T1000 (cell line): Measurements from ENCODE around the gene PKP4.

ENCODE experiments used
- DNase-seq: peaks from one replicate; lab custom pipeline; 2025; ENCODE audit warnings: mixed read lengths; lab: John Stamatoyannopoulos, UW

PKP4 gene

DNA sequence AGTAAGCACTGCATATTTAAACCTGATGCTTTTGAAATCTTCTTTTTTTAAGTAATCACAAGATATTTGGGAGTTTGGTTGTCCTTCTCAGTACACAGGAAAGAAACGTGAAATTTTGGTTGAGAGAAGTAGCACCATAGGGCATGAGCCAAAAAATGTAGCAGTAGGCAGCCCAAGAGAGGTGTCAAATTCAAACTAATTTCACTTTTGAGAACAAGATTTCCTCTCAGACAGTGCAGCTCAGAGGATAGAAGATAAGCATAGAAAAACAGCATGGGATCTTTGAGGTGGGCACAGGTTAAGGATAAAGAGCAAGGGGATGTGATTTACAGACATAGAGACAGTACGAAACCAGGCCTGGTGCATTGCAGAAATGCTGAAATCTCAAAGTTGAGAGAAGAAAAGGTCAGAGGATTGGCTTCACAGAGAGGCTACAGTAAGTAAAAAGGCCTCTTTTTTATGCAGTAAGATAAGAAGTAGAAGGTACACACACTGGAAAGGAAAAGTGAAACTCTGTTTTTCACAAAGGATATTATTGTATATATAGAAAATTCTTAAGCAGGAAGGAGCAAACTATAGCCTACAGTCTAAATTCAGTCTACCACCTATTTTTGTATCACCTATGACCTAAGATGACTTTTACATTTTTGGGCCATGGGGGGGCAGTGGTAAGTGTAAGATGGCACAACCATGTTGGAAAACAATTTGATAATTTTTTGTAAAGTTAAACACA lies 89.8 kb downstream of the PKP4 start:
- DNase-seq, result no peak

DNA sequence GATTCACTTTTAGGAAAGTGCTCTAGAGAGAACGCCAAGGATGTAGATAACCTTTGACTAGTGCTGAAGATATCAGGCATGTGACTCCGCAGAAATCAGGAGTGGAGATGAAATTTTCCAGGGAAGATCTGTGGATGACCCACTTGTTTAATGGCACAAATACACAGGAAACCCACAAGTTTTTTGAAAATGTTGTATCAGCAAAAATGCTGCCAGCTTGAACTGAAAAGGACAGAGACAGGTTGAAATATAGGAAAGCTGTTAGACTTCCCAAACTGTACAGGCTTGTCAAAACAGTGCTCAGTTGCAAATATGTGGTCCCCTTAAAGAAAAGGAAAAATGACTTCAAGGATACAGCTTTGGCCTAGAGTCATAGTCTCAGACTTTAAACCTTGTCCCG lies 96.5 kb downstream of the PKP4 start:
- no peak for DNase-seq

DNA sequence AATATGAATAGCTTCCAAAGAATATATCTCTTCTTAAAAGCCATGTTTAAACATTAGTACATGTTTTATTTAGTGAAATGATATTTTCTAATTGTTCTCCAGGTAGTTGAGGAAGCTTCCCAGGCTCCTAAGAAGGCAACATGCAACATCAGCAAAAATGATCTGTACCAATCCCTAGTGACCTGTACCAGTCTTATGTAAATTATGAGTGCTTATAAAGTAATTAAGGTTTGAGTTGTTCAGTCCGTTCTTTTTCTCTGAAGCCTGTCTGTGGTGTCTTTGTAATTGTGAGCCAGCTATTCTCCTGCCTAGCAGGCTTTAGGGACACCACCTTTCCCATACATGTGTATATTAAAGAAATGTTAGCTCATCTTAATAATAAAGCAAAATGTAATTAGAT lies 98.2 kb downstream of the PKP4 start:
- DNase-seq, result no peak

DNA sequence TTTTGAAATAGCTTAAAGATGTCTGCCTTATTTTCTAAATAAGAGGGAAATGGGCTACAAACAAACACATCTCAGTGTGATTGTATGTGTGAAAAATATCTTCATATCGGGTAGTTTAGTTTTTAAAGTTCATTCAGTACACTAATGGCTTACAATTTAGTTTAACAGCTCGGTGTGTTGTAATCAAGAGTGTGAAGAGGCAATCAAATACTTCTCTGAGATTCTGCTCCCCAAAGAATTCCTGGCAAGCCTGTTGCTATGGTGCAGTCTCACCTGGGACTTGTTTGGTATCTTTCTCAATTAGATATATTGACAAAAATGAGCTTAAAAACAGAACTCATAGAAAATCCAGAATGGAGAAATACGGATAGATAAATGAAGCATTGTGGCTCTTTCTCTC lies 99.4 kb downstream of the PKP4 start:
- DNase-seq, result no peak

DNA sequence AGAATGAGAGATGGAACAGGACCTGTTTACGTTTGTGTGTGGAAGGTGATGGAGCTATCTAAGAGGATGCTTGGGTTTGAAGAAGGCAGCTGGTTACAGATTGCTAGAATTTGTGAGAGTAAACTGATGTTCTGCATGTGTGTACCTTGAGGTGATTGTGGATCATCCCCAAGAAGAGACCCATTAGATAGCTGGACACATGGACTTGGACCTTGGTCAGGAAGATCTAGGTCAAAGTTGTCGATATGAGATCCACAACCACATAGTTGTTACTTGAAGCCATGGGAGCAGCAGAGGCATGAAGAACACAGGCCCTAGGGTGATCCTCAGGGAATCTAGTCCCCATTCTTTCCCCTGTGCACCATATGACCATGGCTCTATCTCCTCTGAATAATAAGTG lies 101.0 kb downstream of the PKP4 start:
- no peak for DNase-seq

DNA sequence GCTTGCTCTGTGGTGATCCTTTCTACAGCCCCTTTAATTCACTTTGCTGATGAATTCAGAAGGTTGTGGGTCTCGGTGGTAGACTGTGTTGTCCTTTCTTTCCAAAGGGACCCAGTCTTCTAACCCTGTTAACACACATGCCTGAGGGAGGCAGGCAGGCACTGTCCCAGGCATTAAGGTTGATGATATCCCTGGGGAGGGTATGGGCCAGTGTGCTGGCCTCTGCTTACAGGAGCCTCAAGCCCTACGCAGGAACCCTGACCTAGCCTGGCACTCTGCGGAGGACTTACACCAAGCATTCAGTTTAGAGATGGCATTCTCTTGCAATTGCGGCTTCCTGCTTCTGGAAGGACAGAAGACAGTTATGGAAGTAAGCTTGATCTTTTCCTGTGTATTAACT lies 102.5 kb downstream of the PKP4 start:
- DNase-seq, result no peak

DNA sequence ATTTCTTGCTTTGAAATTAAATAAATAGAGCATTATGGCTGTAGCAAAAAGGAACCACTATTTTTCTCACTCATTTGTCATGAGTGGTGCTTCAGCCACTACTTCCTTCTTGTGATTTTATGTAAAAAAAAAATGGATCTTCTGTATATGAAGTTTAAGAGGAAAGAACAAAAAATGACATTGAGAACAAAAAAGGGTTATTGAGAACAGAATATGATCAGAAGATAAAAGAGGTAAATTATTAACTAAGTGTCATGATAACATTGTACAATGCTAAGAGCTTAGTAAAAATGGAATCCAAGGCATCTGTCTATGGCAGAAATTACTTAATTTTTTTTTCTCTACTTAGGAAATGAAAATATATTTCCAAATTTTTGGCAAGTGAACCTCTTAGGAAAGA lies 103.5 kb downstream of the PKP4 start:
- DNase-seq, result no peak

DNA sequence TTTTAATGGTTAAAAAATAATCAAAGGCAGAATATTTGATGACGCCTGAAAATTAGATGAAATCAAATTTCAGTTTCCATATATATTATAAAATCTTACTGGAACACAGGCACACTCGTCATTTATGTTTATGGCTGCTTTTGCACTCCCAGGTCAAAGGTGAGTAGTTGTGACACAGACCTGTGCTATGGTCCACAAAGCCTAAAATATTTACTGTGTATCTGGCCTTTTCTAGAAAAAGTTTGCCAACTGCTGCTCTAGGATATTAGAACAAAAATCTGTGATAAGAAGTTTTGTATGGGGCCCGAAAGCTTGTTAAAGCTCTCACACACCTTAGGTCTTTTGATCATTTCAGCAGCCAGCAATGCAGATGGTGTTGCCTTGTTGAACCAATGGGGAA lies 104.3 kb downstream of the PKP4 start:
- DNase-seq, result no peak

DNA sequence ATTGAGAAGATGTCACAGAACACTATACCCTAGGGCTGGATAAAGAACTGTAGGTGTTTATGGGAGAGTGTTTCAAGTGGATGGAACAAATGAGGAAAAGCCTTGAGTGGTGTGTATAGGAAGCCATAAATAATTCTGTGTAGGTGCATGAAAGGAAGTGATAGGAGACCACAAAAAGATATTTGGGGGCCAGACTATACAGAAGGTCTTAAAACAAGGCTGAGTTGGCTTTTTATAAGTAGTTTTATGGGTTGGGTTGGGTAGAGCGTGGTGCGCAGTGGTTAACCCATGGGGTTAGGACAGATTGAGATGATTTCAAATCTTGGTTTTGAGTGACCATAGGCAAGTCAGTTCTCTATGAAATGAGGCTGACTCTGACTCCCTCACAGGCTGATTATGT lies 110.5 kb downstream of the PKP4 start:
- DNase-seq, result no peak

DNA sequence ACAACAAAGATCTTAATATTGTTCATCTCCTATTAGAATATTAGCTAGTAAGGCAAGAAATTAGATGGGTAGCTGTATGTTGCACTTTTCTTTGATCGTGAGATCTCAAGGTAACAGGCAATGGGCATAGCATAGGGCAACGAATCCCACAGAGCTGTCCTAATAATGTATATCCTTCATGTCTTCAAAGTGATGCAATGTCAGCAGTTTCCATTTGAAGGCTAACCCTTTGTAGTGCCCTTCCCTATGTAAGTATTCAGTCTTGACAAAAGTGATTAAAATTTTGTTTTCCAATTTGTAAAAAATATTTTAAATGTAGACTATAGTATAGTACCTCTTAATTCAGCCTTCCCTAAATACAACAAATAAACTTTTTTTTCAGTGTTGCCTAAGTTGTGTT lies 112.5 kb downstream of the PKP4 start:
- DNase-seq, result no peak

DNA sequence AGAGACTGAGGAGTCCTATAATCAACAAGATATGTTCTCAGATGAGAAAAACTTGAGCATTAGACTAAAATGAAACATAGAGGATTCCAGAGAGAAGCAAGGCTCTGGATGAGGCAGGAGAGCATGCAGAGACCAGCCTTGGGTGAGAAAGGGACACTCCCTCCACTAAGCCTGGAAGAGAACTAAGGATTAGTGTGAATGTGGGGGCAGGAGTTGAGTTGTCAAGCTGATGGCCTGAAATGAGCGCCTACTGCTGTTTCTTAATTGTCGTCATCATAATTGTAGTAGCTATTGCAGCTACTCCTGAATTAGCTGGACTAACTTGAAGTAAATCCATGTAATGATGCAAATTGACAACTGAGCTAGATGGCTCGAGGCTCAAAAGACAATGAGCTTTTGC lies 114.1 kb downstream of the PKP4 start:
- no peak for DNase-seq

DNA sequence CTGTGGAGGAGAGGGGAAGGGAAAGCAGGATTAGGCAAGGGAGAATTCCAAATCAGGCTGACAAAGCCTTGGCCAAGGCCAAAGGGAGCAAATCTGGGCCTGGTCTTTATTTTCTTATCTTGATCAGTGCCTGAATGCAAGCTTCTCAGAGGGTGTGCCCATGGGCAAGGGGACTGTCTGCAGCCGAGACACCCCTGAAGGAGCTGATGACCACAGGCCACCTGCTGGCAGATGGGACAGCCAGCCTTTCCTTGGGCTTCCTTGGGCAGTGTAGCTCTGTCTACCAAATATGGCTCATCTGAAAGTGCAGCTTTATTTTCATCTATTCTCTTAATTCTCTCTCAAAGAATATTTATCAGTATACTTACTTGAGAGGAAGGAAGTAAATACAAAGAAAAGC lies 117.0 kb downstream of the PKP4 start:
- no peak for DNase-seq

DNA sequence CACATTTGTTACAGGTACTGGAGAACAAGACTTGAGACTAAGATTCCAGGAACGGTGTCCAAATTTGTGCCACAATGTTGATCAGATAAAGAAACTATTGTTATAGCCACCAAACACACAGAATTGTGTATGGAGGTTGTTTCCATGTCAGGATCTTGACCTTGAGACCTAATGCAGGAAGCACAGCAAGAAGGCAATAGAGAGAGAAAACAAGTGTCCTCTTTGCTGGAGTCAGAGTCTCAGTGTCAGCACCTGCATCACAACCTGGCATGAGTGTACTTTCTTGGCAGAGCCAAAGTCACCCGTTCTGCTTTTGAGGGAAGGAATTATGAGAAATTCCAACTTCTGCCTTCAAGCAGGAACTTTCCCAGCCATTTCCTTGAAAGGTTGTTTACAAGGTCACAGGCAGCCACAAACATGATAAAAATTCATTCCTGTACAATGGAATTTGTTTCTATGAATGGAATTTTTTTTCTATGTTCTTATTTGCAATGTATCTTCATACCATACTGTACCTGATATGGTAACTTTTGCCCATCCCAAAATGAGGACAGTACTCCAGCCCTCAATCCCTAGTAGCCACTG lies 118.4 kb downstream of the PKP4 start:
- DNase-seq, result no peak

DNA sequence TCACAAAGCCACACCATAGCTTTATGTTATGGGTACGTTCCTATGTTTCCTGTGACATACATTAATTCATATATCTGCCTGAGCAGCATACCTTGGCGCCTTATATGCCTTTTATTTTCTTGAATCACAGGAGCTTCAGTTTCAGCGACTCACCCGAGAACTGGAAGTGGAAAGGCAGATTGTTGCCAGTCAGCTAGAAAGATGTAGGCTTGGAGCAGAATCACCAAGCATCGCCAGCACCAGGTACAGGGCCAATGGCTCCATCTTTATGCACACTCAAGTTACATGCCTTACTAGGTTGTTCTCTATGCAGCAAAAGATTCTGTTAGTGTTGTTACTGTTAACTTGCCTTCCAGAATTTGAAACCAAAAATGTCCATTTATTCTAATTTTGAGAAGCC lies 120.4 kb downstream of the PKP4 start:
- no peak for DNase-seq

DNA sequence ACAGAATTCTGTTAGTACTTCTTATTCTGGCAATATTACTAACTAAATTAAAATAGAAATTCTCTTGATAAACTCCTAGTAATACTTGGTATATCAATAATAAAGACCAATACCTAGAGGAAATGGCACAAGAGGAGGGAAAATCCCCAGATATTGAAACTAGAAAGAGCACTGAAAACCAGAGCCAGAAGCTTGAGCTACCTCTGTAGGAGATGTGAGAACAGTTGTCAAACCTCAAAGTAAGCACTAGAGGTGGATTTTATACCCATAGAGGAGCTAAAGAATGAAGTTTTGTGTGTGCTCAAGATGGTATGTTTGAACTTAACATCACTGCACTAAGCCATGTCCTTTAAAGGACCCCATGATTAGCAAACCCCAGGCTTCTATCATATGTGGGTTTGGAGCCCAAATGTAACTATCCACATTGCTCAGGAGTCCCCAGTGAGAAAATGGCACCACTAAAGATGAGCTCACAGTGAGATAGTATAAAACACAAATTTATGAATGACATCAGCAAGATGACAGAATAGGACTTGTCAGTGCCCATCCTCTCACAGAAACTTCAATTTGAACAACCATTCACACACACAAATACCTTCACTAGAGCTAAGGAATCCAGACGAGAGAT lies 122.1 kb downstream of the PKP4 start:
- DNase-seq, result no peak

DNA sequence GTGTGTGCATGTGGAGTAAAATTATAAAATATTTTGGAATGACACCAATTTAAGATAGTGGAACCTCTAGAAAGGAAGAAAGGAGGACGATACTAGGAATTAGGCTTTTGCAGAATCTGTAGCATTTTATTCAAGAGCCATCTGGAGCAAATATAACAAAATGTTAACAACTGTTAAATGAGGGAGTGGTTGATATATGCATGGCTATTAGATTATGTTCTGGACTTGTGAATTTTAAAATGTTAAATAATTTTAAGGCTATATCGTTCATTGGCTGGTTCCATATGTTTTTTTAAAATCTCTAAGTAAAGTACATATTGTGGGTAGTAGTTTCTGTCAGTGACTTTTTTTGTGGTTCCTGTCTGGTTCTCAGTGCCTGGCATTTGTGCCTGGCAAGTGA lies 123.2 kb downstream of the PKP4 start:
- no peak for DNase-seq

DNA sequence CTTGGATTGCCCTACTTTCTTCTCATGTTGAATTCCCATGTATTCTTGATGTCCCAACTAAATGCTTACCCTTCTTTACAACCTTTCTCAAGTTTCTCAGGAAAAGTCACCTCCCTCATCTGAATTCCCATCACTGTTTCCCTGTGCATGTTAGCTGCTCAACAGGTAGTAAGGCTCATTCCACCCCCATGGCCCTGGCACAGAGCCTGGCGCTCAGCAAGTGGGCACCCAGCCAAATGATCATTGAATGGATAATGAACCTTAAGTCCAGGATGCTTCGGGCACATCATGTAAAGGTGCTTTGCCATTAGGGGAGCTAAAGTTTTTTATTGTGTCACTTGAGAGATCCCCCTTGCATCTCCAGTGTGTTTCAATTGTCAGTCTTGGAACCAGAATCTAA lies 124.0 kb downstream of the PKP4 start:
- DNase-seq, result no peak

DNA sequence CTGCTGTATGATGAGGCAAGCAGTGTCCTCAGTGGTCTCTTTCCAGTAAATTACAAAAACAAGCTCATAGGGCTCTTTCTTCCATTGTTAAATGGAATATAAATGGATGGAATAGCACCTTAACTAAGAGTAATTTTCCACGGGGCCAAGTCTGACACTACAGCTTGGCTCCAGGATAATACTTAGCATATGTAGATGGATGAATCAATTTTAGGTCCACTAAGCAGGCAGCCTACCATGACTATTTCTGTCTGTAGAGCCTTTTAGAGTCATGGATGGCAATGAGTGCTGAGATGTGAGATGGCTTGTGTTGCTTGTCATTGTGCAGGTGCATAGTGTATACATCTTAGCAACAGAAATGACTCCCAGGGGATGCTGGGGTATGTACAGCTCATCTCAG lies 125.9 kb downstream of the PKP4 start:
- no peak for DNase-seq

DNA sequence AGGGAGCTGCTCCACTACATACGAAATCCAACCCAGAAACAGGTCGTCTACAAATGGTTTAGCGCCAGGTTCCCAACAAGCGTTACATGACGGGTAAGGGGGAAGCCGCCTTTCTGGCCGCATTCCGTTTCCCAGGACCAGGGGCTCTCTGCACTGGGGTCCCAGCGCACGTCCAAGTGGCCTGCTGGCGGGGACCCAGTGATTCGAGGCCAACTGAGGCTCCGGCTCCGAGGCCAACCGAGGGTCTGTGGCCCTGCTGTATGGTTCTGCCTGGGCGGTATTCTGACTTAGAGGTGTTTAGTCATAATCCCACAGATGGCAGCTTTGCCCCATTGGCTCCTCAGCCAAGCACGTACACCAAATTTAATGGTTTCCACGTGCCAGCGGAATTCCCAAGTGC lies 127.2 kb downstream of the PKP4 start:
- DNase-seq, result no peak

DNA sequence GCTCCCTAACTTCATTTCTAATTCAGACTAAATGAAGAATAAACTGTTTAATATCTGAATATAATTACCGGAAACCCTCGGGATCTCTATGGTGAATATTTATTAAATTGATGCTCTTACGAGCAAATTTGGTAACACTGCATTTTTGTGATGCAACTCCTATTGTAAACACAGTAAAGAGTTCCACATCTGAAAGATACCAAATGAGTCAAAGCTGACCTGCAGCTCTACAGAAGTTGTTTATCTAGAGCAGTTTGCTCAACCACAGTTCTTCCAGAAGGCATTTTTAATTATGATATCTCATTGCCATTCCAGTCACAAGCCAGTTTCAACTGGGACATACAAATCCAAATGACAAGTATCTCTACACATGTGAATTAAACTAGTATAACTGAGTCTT lies 129.7 kb downstream of the PKP4 start:
- no peak for DNase-seq

DNA sequence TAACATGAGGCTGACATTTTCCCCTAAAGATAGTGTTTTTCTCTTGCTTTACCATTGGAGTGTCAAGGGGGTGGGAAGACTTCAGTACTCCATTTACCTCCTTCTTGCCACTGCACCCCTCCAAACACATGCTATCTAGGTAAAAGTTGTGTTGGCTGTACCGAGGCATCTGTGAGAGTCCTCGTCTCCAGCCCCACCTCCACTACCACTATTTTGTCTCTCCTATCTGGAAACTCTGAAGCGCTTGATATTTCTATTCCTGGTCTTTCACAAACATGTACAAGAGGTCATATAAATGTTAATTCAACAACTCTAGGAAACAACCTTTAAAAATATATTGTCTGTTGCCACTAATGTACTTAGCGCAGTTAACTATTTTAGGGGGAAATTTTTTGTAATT lies 132.6 kb downstream of the PKP4 start:
- DNase-seq, result no peak

DNA sequence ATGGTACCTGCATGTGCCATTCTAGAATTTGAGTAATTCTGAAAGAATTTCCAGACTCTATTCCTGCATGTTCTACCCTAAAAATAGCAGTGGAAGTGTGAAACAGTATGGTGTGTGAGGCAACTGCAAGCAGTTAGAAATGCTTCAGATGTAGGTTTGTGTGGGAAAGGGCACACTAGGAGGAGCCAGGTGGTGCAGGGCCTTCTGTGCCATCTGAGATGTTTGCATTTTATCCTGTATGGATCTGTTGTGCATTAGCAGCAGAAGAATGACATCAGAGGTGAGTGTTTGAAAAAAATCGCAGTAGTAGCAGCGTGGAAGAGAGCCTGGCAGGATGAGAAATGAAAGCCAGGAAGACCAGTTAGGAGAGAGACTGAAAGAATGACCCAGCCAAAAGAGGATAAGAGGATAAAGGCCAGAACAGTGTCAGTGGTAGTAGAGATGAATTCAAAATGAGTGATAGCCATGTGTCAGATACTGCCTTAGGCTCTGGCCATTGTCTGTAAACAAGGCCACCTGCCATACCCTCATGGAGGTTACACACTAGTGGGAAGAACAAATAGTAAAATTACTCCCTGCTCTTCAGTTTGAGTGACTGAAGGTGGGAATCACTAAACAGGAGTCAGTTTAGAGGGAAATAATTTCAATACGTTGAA lies 142.2 kb downstream of the PKP4 start:
- no peak for DNase-seq

DNA sequence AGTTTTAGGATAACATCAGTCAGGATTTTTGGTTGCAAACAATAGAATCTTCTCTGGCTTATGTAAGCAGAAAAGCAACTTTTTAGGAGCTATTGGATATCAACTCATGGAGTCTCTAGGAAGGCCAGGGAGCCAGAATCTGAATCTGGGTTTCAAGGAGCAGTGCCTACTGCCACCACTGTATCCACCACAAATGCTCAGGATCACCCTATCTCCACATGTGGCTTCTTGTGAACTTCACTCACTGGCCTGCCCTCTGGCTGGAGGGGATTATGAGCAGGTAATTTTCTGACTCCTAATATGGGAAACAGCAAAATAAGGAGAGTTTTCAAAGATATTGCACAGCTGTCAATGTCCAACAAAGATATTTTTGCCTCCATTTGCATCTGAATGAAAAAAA lies 142.9 kb downstream of the PKP4 start:
- no peak for DNase-seq
